GM21717 (cell line): Measurements from ENCODE around the gene LAMA2.
"Not testable (repeated sequence)": the region's sequence is repeated elsewhere in the genome, so short reads cannot be mapped to it uniquely, and the experiment has no call there.

Source experiments
- ATAC-seq: cut with Tn5 transposase; IDR thresholded peaks from one replicate; pipeline ENCODE4 v1.9.1; 2021; ENCODE audit warnings: mild to moderate bottlenecking, moderate library complexity; ENCODE audit not compliant: unreplicated experiment

Gene LAMA2

GRCh38 chr6:129114636-129115391 lies 231.9 kb downstream of the LAMA2 start:
- no peak for ATAC-seq

- ATAC-seq, result no peak
Observed at GRCh38 chr6:129115471-129115870, 232.5 kb downstream of the LAMA2 start.

GRCh38 chr6:129117355-129117754 lies 234.4 kb downstream of the LAMA2 start:
- ATAC-seq, result no peak

GRCh38 chr6:129120856-129121638 lies 238.1 kb downstream of the LAMA2 start:
- no peak for ATAC-seq

- no peak for ATAC-seq
Observed at GRCh38 chr6:129124347-129124746, 241.4 kb downstream of the LAMA2 start.

GRCh38 chr6:129130106-129130505 lies 247.2 kb downstream of the LAMA2 start:
- ATAC-seq, result no peak

- ATAC-seq, result no peak
Observed at GRCh38 chr6:129130959-129131681, 248.2 kb downstream of the LAMA2 start.

GRCh38 chr6:129133770-129134192 lies 250.8 kb downstream of the LAMA2 start:
- ATAC-seq, result no peak

- no peak for ATAC-seq
Observed at GRCh38 chr6:129134535-129134934, 251.6 kb downstream of the LAMA2 start.

GRCh38 chr6:129135451-129135850 lies 252.5 kb downstream of the LAMA2 start:
- no peak for ATAC-seq

- ATAC-seq, result no peak
Observed at GRCh38 chr6:129136751-129137150, 253.8 kb downstream of the LAMA2 start.

GRCh38 chr6:129138739-129139405 lies 255.9 kb downstream of the LAMA2 start:
- ATAC-seq, result no peak

- ATAC-seq, result no peak
Observed at GRCh38 chr6:129140526-129140925, 257.6 kb downstream of the LAMA2 start.

GRCh38 chr6:129141499-129141898 lies 258.6 kb downstream of the LAMA2 start:
- no peak for ATAC-seq

- ATAC-seq, result no peak
Observed at GRCh38 chr6:129146902-129147301, 264.0 kb downstream of the LAMA2 start.

- no peak for ATAC-seq
Observed at GRCh38 chr6:129150507-129150906, 267.6 kb downstream of the LAMA2 start.

- no peak for ATAC-seq
Observed at GRCh38 chr6:129153257-129153656, 270.3 kb downstream of the LAMA2 start.

GRCh38 chr6:129159242-129159641 lies 276.3 kb downstream of the LAMA2 start:
- ATAC-seq, result not testable (repeated sequence)

- ATAC-seq, result no peak
Observed at GRCh38 chr6:129162605-129163004, 279.7 kb downstream of the LAMA2 start.

GRCh38 chr6:129163551-129163950 lies 280.6 kb downstream of the LAMA2 start:
- ATAC-seq, result no peak

GRCh38 chr6:129164032-129164431 lies 281.1 kb downstream of the LAMA2 start:
- ATAC-seq, result no peak
